Upper lobe of left lung (tissue), 6 donors: ENCODE data around the gene THAP9. TPM values are rescaled to one million over a fixed set of nuclear protein-coding genes. Genes with fewer than 3 reads are reported as not detected.

ENCODE experiments used
- ATAC-seq, 2 donors: fragments of 200-7000 bp; cut with Tn5 transposase; one replicate each; pipeline ENCODE4 v1.9.1; 2022; ENCODE audit warnings: mild to moderate bottlenecking in 2 of 2, moderate library complexity in 2 of 2; ENCODE audit not compliant: low FRiP score in 2 of 2
- DNase-seq, 2 donors: peaks; one replicate each; pipeline ENCODE4 v3.0.0-alpha.2; 2019 to 2020
- H3K27ac ChIP-seq, 4 donors: fragments of 200-600 bp; sonication (generic); one replicate each; pipeline ENCODE4 v1.5.1; 2016 to 2019
- H3K27me3 ChIP-seq, 4 donors: fragments of 200-600 bp; sonication (generic); one replicate each; pipeline ENCODE4 v1.5.1; 2017 to 2019
- H3K36me3 ChIP-seq, 4 donors: fragments of 200-600 bp; sonication (generic); one replicate each; pipeline ENCODE4 v1.5.1; 2016 to 2019
- H3K4me1 ChIP-seq, 4 donors: fragments of 200-600 bp; sonication (generic); one replicate each; pipeline ENCODE4 v1.5.1; 2018 to 2019
- H3K4me3 ChIP-seq, 4 donors: fragments of 200-600 bp; sonication (generic); one replicate each; pipeline ENCODE4 v1.5.1; 2017 to 2019; ENCODE audit warnings: mild to moderate bottlenecking in 2 of 4, moderate library complexity in 1 of 4
- H3K9me3 ChIP-seq, 4 donors: fragments of 200-600 bp; sonication (generic); one replicate each; pipeline ENCODE4 v1.5.1; 2018 to 2019
- EP300 ChIP-seq, 4 donors: sonication (generic); formaldehyde crosslinking; IDR thresholded peaks; one replicate each; pipeline ENCODE4 v1.5.1; 2017; ENCODE audit warnings: antibody characterized with exemption in 4 of 4, control low read depth in 2 of 4
- POLR2A ChIP-seq, 4 donors: fragments of 450-650 bp; IDR thresholded peaks; one replicate each; pipeline ENCODE4 v1.5.1; 2016 to 2017; ENCODE audit warnings: antibody characterized with exemption in 4 of 4, mild to moderate bottlenecking in 2 of 4
- POLR2AphosphoS5 ChIP-seq, 2 donors: sonication (generic); formaldehyde crosslinking; IDR thresholded peaks; one replicate each; pipeline ENCODE4 v1.5.1; 2017; ENCODE audit warnings: antibody characterized with exemption in 2 of 2
- WGBS, 2 donors: methylation state at CpG; one replicate each; pipeline ENCODE4 v1.1.5; 2017 to 2018; 5-methylcytosine and 5-hydroxymethylcytosine counted together
- total RNA-seq, 6 donors: library from RNA; depleted of rRNA in 4 of 6; stranded (reverse); fragments of >200 nt in 4 of 6; gene quantifications; one replicate each; pipeline versions ENCODE4 v1.1.0 to v1.2.1, GENCODE V29; 2016 to 2021
- TF ChIP-seq, protein P1 (sequence below), 6 experiments: fragments of 450-650 bp in 4 of 6; fragments of 200-600 bp in 2 of 6; sonication (generic) in 2 of 6; IDR thresholded peaks; one replicate each; pipeline ENCODE4 v1.5.1; 2016 to 2019; ENCODE audit warnings: antibody characterized with exemption in 6 of 6
- donor health status: DM: no; HTN: no; CAD: no; lungs with moderate emphysema.
- donor health status: DM: no; HTN: yes; CAD: no; lungs with severe emphysema.

THAP9 gene
- total RNA-seq, 6 donors from 2014 or later = 2.0 to 4.5 (median 3.1) TPM

DNA sequence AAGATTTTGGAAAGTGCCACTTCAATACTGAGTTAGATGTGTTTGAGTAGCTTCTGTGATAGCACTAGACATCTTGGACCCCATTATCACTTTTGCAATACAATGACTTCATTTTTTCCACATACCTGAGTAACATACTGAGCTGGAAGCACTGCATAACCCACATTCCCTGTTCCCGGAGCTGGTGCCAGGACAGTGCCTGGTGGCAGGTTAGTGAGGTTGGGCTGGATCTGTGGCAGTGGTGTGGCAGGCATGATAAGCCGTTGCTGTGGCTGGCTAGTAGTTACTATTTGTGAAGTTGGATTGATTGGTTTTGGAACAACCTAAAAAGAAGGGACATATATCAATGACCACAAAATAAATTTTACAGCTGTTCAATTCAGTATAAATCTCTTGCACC lies 38.9 kb downstream of the THAP9 start:
- Histone ChIP-seq H3K9me3 (no peaks in the 10 kb centered on the region), H3K36me3 (peaks cover 15 to 65% (median 31%) of the 10 kb centered on the region in 4 donors), H3K27ac (no peak overlapping the region), H3K4me1 (no peaks in the 10 kb centered on the region), H3K27me3 (no peaks in the 10 kb centered on the region), H3K4me3 (no peak overlapping the region)
- no peak for DNase-seq
- WGBS, 2 donors = 85 to 90% methylated on average over 2 of the region's 2 CpGs
- TF ChIP-seq POLR2AphosphoS5 (IDR thresholded peaks at IDR 0.05) = no peak
- ATAC-seq = no peak

DNA sequence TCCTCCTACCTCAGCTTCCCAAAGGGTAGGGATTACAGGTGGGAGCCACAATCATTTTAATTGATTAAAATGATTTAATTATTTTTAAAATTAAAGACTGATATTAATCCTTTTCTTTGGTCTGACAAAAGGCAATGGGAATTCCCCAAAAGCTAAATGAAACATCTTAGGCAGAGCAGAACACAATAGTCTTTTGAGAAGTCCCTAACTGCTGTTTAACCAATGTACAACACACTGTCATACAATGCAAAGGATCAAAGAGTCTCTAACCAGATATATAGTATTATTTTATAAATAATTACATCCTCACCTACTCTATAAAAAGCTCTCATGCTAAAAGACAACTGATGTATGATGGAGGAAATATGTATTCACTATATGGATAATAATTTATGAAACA lies 47.0 kb downstream of the THAP9 start:
- H3K27me3 ChIP-seq = no peaks in the 10 kb centered on the region
- no peaks in the 10 kb centered on the region for H3K4me1 ChIP-seq
- ATAC-seq (no peak), DNase-seq (no peak)
- no peak overlapping the region for H3K27ac ChIP-seq
- no peaks in the 10 kb centered on the region for H3K9me3 ChIP-seq
- H3K36me3 ChIP-seq = peaks cover 0 to 7% (median under 1%) of the 10 kb centered on the region in 4 donors
- no peak for TF ChIP-seq EP300 (IDR thresholded peaks at IDR 0.05)
- TF ChIP-seq POLR2AphosphoS5 (IDR thresholded peaks at IDR 0.05) = no peak
- TF ChIP-seq, protein P1, sequence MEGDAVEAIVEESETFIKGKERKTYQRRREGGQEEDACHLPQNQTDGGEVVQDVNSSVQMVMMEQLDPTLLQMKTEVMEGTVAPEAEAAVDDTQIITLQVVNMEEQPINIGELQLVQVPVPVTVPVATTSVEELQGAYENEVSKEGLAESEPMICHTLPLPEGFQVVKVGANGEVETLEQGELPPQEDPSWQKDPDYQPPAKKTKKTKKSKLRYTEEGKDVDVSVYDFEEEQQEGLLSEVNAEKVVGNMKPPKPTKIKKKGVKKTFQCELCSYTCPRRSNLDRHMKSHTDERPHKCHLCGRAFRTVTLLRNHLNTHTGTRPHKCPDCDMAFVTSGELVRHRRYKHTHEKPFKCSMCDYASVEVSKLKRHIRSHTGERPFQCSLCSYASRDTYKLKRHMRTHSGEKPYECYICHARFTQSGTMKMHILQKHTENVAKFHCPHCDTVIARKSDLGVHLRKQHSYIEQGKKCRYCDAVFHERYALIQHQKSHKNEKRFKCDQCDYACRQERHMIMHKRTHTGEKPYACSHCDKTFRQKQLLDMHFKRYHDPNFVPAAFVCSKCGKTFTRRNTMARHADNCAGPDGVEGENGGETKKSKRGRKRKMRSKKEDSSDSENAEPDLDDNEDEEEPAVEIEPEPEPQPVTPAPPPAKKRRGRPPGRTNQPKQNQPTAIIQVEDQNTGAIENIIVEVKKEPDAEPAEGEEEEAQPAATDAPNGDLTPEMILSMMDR (IDR thresholded peaks at IDR 0.05) = no peak
- TF ChIP-seq POLR2A (IDR thresholded peaks at IDR 0.05) = no peak
- H3K4me3 ChIP-seq = no peak overlapping the region

DNA sequence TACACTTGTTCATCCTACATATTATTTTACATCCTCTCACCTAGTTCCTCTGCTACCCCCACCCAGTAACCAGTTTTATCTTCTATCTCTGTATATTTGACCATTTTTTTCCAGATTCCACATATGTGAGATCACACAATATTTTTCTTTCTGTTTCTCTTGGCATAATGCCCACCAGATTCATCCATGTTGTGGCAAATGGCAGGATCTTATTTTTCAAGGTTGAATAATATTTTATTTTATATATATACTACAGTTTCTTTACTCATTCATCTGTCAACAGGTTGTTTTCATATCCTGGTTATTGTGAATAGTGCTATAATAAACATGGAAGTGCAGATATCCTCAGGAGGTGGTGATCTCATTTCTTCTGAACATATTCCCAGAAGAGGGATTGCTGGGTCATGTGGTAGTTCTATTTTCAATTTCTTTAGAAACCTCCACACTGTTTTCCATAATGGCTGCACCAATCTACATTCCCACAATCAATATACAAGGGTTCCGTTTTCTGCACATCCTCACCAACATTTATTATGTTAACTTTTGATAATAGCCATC lies 48.2 kb downstream of the THAP9 start:
- no peak overlapping the region for H3K27ac ChIP-seq
- no peaks in the 10 kb centered on the region for H3K4me1 ChIP-seq
- no peaks in the 10 kb centered on the region for H3K27me3 ChIP-seq
- TF ChIP-seq, protein P1 (IDR thresholded peaks at IDR 0.05) = no peak
- no peak for TF ChIP-seq POLR2A (IDR thresholded peaks at IDR 0.05)
- no peak for TF ChIP-seq EP300 (IDR thresholded peaks at IDR 0.05)
- TF ChIP-seq POLR2AphosphoS5 (IDR thresholded peaks at IDR 0.05) = no peak
- ATAC-seq = no peak
- no peaks in the 10 kb centered on the region for H3K36me3 ChIP-seq
- H3K4me3 ChIP-seq = no peak overlapping the region
- WGBS, 2 donors = 88 to 91% methylated on average over 1 of the region's 1 CpG
- H3K9me3 ChIP-seq = no peaks in the 10 kb centered on the region
- DNase-seq = no peak

DNA sequence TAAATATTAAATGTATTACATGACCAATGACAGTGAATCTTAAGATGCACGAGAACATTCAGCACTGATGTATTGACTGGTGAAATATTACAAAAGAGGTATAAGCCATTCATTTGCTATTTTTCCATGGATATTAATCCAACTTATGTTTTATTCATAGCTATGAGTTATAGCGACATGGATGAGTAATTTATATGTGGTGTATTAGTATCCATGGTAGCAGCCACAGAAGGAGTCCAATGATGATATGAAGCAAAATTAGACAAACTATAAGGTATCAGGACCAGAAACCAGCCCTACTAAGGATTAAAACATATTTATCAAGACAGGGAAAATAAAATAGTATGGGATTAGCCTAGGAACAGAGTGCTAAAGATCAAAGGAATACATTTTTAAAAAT lies 50.7 kb downstream of the THAP9 start:
- 96 to 100% methylated on average over 2 of the region's 2 CpGs for WGBS, 2 donors
- DNase-seq (no peak), ATAC-seq (no peak)
- Histone ChIP-seq H3K36me3 (no peaks in the 10 kb centered on the region), H3K9me3 (no peaks in the 10 kb centered on the region), H3K4me3 (no peak overlapping the region), H3K27me3 (no peaks in the 10 kb centered on the region), H3K4me1 (no peaks in the 10 kb centered on the region), H3K27ac (no peak overlapping the region)
- no peak for TF ChIP-seq POLR2AphosphoS5 (IDR thresholded peaks at IDR 0.05)
- no peak for TF ChIP-seq EP300 (IDR thresholded peaks at IDR 0.05)
- TF ChIP-seq, protein P1 (IDR thresholded peaks at IDR 0.05) = no peak
- no peak for TF ChIP-seq POLR2A (IDR thresholded peaks at IDR 0.05)

DNA sequence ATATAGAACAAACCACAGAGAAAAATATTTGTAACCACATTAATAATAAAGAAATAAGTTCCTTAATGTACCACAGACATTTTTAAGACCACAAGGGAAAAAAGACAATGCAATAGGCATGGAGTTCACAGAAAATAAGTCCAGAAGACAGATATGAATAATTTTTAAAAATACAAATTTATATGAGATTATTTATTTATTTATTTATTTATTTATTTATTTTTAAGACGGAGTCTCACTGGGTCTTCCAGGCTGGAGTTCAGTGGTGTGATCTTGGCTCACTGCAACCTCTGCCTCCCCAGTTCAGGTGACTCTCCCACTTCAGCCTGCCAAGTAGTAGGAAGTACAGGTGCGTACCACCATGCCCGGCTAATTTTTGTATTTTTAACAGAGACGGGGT lies 53.7 kb downstream of the THAP9 start:
- H3K9me3 ChIP-seq = no peaks in the 10 kb centered on the region
- H3K36me3 ChIP-seq = no peaks in the 10 kb centered on the region
- H3K4me1 ChIP-seq = no peaks in the 10 kb centered on the region
- no peak overlapping the region for H3K27ac ChIP-seq
- no peak overlapping the region for H3K4me3 ChIP-seq
- DNase-seq = no peak
- no peaks in the 10 kb centered on the region for H3K27me3 ChIP-seq
- ATAC-seq = no peak
- 97 to 98% methylated on average over 4 of the region's 4 CpGs for WGBS, 2 donors
- TF ChIP-seq EP300 (IDR thresholded peaks at IDR 0.05) (no peak), POLR2AphosphoS5 (IDR thresholded peaks at IDR 0.05) (no peak), POLR2A (IDR thresholded peaks at IDR 0.05) (no peak)
- TF ChIP-seq, protein P1 (IDR thresholded peaks at IDR 0.05) = no peak
